Brain microvascular endothelial cell (primary cell): ENCODE measurements around the gene WDR82.

ENCODE experiments used
- DNase-seq: peaks from one replicate; pipeline ENCODE4 v3.0.0-alpha.2; 2020
- H3K27ac ChIP-seq: fragments of 250-450 bp; sonication (Bioruptor Pico); 2 replicates; pipeline ENCODE4 v1.5.1; 2020; ENCODE audit warnings: mild to moderate bottlenecking, moderate library complexity
- H3K27me3 ChIP-seq: fragments of 250-450 bp; sonication (Bioruptor Pico); replicated peaks from 2 replicates; pipeline ENCODE4 v1.5.1; 2020; ENCODE audit warnings: mild to moderate bottlenecking
- H3K36me3 ChIP-seq: fragments of 250-450 bp; sonication (Bioruptor Pico); replicated peaks from 2 replicates; pipeline ENCODE4 v1.5.1; 2020; ENCODE audit warnings: mild to moderate bottlenecking
- H3K4me3 ChIP-seq: 2 replicates; pipeline ENCODE4 v1.5.1; 2011; ENCODE audit warnings: low read depth, mild to moderate bottlenecking, control low read depth, low read length, moderate library complexity
- CTCF ChIP-seq: IDR thresholded peaks from 2 replicates; pipeline ENCODE4 v1.5.1; 2011; ENCODE audit warnings: low read depth, mild to moderate bottlenecking, moderate library complexity, low read length, control low read depth, inconsistent platforms; ENCODE audit errors: missing control alignments
- in situ Hi-C: cut with HindIII; loops from 2 replicates; pipeline ENCODE4 v1.10.0; 2017; ENCODE audit warnings: low sequenced_read_pairs, low pct_ligation_motif_present

WDR82 gene

GRCh38 chr3:52323526-52324295 lies 45.3 kb upstream of the WDR82 start:
- TF ChIP-seq CTCF = no peak
- no peak for DNase-seq
- Histone ChIP-seq H3K27ac (no peak overlapping the region), H3K36me3 (no peaks in the 10 kb centered on the region), H3K4me3 (no peak overlapping the region), H3K27me3 (no peaks in the 10 kb centered on the region)
- in situ Hi-C loops = no loop called here

- Histone ChIP-seq H3K36me3 (no peaks in the 10 kb centered on the region), H3K4me3 (no peak overlapping the region), H3K27me3 (no peaks in the 10 kb centered on the region), H3K27ac (no peak overlapping the region)
- no peak for TF ChIP-seq CTCF
- DNase-seq = no peak
- in situ Hi-C loops = no loop called here
These were observed 44.0 kb upstream of the WDR82 start for GRCh38 chr3:52322466-52322865.

GRCh38 chr3:52321481-52321880 lies 43.0 kb upstream of the WDR82 start:
- DNase-seq = no peak
- Histone ChIP-seq H3K4me3 (no peak overlapping the region), H3K36me3 (no peaks in the 10 kb centered on the region), H3K27ac (no peak overlapping the region), H3K27me3 (no peaks in the 10 kb centered on the region)
- no peak for TF ChIP-seq CTCF
- in situ Hi-C loops = no loop called here

DNA sequence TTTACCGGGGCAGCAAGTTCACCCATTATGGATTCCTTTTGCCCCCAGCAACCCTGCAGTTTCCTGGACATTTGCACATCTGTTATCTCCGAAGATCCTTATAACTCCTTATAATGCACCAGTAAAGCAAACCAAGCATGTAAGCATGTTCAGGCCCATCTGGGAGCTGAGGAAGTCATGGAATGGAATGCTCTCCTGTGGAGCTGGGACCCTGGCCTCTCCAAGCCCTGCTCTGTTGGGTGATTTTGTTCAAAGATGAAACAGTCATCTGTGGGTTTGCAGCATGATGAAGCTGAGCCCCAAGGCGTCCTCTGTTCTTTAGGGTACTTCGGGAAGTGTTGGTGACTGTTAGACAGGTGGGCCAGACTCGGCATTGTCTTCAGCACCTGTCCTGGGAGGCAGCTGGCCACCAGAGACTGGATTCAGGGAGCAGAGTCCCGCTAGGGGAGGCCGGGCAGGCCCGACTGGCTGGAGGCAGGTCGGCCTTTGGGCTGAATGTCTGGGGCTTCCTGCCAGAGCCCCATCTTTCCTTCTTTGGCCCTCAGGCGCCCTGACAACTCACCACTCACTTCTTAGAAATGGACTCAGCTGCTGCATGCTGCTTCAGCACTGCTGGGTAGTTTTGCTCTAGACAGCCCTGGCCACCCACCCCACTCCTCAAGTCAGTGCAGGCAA lies 41.6 kb upstream of the WDR82 start:
- DNase-seq = no peak
- no peak overlapping the region for H3K27ac ChIP-seq
- TF ChIP-seq CTCF = no peak
- H3K36me3 ChIP-seq = no peaks in the 10 kb centered on the region
- H3K4me3 ChIP-seq = no peak overlapping the region
- H3K27me3 ChIP-seq = no peaks in the 10 kb centered on the region
- in situ Hi-C loops = no loop called here

GRCh38 chr3:52318186-52318816 lies 39.9 kb upstream of the WDR82 start:
- Histone ChIP-seq H3K4me3 (no peak overlapping the region), H3K27ac (no peak overlapping the region), H3K27me3 (no peaks in the 10 kb centered on the region), H3K36me3 (no peaks in the 10 kb centered on the region)
- no peak for DNase-seq
- TF ChIP-seq CTCF = no peak
- in situ Hi-C loops = no loop called here
